DMS79 treated with DMSO at 0.1 percent for 48 hours (cell line): ENCODE measurements around the gene TRUB2.
A peak's percentile ranks its signal among the peaks of the same experiment; 100 is the strongest.
"Not testable (repeated sequence)": the region's sequence is repeated elsewhere in the genome, so short reads cannot be mapped to it uniquely, and the experiment has no call there.

Experiments used
- DNase-seq: peaks from one replicate; lab custom pipeline; 2025; lab: John Stamatoyannopoulos, UW

TRUB2 gene

DNA sequence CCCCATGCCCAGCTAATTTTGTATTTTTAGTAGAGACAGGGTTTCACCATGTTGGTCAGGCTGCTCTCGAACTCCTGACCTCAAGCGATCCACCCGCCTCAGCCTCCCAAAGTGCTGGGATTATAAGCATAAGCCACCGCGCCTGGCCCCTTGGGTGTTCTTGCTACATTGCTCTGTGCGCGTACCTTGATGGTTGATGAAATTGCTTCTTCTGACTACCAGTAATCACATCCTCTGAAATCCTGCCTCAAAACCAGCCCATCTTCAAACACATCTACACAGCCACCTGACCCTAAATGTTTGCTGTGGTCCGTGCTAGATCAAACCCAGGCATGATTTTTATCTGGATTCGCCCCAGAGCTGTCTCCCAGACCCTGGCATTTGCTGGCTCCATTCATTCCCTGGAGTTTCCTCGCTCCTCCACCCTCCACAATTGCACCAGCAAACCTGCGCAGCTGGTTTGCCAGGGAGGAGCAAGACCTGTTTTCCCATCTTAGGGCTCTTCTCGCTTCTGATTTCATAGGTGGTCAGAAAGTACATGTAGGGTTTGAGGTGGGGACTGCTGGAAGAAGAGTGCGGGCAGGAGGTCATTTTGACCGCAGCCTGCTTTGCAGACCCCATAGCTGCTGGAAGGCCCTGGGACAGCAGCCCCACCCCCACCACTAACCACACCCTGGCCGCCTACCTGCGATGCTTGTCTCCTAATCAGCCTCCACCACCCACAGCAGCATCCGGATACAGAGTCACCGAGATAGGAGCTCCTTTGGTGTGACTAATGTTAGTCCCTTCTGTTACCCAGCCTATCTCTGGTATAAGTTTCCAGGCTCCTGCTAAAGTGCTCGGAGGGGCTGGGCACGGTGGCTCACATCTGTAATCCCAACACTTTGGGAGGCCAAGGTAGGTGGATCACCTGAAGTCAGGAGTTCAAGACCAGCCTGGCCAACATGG lies 23.4 kb downstream of the TRUB2 start:
- DNase-seq: no peak

DNA sequence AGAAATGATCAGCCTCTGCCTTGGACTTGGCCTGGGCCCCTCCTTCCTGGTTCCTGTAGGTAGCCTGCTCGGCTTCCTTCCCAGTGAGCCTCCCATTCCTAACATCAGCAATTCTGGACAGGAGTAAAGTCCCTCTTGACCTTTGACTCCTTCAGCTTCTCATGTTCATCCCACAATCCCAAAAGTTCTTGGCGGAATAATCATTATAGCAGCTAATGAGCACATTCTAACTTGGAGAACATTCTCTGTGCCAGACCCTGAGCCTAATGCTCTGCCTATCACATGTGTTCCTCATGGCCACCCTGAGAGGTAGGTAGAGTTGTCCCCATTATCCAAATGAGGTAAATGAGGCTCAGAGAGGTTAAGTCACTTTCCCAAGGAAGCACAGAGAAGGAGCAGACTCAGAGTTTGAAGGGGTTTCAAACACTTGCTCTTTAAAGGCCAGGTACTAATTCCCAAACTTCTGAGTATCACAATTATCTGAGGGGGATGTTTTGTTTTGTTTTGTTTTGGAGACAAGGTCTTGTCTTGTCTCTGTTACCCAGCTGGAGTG lies 24.9 kb downstream of the TRUB2 start:
- no peak for DNase-seq

DNA sequence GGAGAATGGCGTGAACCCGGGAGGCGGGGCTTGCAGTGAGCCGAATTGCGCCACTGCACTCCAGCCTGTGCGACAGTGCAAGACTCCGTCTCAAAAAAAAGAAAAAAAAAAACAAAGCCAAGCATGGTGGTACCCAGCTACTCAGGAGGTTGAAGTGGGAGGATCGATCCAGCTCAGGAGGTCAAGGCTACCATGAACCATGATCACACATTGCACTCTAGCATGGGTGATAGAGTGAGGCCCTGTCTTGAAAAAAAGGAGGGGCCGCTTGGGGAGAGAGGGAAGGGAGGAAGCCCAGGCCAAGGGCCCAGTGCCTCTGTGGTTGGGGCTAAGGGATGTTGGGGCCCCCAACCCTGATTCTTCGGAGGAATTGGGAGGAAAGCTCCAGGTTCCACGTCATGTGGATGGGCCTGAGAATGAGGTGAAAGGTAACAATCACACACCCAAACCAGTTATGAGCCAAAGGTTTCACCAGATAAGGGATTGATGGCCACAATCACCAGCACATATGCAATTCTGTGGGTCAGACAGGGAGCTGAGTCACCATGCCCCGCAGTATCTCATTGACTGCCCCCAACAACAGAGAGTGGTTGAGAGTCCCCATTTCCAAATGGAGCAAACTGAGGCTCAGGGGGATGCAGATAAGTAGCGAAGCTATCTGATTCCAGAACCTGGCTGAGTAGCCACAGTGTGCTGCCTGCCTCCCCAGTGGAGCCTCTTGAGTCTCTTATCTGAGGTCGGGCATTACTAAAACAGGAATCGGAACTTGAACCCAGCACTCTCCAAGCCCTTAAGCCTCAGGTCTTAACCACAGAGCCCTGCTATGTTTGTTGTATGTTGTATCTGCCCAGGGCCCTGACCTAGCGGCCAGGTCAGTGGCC lies 25.7 kb downstream of the TRUB2 start:
- DNase-seq: no peak

DNA sequence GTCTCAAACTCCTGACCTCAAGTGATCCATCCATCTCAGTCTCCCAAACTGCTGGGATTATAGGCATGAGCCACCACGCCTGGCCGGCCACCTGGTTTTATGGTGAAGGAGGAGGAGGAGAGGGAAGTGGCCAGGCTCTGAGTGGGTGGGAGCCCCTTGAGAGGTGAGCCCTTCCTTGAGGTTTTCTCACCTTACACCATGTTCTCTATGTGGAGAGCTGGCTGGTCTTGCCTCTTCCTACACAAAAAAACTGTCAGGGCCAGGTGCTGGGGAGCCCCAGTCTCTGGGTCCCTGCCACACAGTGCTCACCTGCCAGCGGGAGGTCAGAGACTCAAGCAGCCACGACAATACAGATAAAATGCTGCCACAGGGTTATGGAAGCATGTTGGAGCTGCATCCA lies 28.1 kb downstream of the TRUB2 start:
- no peak for DNase-seq

DNA sequence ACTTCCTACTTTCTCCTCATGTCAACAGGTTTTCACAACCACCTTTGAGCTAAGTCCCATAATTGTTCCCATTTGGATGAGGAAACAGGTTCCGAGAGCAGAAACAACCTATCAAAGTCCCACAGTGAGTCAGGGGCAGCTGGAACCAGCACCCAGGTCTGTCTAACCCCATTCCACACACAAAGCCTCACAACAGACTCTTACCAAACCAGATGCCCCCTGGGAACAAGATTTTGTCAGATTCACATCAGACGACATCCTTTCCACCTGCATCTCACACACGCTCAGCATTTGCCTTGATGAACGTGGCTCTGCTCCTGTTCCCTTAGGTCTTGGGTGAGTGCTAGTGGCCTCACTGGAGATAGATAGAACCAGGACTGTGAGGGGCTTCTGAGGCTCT lies 29.2 kb downstream of the TRUB2 start:
- DNase-seq: no peak

DNA sequence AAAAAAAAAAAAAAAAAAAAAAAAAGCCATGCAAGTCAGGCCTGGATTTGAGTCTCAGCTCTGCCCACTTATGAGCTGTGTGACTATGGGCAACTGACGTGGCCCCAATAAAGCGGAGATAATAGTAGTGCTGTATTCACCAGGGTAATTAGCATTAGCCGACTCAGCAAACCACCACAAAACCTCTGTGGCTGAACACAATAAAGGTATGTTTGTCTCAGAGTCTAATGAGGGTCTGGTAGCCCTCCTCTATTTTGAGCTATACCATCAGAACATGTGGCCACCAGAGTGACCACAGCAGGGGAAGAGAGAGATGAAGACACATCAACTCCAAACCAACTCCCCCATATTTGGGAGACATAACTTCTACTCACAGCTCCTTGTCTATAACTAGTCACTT lies 30.2 kb downstream of the TRUB2 start:
- no peak for DNase-seq

DNA sequence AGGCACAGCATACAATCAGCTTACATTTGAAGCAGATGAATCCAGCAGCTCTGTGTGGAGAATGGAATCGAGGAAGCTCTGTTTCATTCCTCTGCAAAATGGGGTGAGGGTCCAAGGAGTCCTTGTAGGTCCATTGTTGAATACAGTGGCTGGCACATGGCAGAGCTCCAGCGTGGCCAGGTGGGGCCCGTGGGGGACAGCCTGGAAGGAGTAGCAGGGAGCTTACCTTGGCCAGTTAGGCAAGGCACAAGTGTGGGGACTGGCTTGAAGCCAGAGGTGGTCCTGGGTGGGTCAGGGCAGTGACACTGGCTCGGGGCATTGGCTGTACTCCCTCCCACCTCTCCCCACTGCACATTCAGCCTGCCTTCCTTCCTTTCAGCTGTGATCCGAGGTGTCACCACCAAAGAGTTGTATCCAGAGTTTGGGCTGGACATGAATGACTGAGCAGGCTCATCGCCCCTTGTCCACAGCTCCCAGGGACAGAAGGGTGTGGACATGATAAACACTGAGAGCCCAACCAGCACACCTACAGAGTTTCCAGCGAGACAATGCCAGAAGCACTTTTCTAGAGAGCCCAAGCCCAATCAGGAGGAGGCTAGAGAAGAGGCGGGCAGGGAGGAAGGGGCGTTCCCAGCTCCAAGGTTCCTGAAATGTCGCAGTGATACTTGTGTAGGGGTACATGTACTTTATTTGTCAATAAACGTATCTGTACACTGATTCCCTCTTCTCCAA lies 33.8 kb downstream of the TRUB2 start:
- no peak for DNase-seq

DNA sequence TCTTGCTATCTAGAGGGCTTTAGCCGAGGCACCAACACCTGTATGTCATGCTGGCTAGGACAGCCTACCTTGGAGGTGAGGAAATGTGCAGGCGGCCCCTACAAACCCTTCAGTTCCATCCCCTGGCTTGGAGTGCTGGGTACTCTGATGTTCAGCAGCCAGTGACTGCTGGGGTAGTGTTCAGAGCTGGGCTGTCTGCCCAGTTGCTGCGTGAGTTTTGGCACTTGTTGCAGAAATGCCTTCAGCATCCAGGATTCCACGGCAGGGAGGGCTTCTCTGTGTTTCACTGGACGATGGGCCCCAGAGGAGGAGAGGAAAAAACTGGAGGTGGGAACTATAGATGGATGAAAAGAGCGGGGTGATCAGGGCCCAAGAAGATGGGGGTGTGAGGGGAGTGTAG lies 35.8 kb downstream of the TRUB2 start:
- DNase-seq: peak; percentile 7

DNA sequence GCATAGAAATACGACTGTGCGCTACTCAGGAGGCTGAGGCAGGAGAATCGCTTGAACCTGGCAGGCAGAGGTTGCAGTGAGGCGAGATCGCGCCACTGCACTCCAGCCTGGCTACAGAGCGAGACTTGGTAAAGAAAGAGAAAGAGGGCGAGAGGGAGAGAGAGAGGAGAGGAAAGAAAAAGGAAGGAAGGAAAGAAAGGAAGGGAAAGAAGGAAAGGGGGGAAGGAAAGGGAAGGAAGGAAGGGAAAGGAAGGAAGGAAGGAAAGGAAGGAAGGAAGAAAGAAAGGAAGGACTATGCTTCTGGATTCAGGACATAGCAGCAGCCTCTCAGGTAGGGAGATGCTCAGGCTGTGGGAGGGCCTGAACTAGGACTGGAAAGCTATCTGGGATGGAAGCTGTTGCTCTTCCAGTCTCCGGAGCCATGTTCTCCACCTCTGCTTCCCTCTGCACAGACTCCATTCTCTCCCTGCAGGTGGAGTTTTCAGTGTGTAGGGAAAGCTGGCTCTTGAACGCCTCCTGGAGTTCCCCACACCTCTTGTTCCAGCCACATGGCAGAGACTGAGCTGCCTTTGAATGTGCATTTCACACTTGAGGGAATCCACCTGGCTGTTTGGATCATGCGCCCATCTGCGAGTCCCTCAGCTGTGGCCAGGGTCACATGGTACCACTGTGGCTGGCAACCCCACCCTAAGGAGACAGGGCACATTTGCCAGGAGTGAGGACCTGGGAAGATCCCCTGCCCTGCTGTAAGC lies 37.0 kb downstream of the TRUB2 start:
- DNase-seq: peak; percentile 13

DNA sequence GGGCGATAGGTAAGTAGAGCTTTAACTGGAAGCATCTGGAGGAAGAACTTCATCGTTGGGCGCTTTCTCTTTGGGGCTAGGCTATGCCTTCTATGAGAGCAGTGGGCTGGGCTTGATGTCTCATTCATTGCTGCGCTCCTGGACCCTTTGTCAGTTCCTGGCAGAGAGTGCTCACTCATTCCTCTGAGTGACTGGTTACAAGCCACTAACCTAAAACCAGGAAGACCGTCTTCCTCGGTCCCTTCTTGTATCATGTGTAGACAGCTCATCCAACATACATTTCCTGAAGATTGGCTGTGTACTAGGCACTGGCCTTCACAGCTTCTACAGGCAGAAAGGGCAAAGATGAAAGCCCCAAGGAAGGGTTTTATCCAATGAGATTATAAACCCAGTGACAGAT lies 39.7 kb downstream of the TRUB2 start:
- DNase-seq: no peak

DNA sequence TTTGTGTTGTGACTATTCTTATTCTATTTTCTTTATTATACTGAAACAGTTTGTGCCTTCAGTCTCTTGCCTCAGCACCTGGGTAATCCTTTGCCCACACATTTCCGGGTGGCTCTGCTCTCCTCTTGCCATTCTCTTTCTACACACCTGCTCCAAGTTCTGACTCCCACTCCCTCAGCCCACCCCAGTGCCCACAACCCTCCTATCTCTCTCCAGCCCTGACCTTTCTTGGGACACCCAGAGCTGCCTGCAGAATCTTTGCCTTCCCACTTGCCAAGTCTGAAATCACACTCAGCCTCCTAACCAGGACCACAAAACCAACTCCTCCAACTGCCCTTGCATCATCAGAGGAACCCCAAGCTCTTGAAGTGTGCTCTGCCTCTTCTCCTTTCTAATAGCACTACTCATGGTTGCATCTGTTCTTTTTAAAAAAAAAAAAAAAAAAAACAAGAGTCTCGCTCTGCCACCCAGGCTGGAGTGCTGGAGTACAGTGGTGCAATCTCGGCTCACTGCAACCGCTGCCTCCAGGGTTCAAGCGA lies 42.1 kb downstream of the TRUB2 start:
- no peak for DNase-seq

DNA sequence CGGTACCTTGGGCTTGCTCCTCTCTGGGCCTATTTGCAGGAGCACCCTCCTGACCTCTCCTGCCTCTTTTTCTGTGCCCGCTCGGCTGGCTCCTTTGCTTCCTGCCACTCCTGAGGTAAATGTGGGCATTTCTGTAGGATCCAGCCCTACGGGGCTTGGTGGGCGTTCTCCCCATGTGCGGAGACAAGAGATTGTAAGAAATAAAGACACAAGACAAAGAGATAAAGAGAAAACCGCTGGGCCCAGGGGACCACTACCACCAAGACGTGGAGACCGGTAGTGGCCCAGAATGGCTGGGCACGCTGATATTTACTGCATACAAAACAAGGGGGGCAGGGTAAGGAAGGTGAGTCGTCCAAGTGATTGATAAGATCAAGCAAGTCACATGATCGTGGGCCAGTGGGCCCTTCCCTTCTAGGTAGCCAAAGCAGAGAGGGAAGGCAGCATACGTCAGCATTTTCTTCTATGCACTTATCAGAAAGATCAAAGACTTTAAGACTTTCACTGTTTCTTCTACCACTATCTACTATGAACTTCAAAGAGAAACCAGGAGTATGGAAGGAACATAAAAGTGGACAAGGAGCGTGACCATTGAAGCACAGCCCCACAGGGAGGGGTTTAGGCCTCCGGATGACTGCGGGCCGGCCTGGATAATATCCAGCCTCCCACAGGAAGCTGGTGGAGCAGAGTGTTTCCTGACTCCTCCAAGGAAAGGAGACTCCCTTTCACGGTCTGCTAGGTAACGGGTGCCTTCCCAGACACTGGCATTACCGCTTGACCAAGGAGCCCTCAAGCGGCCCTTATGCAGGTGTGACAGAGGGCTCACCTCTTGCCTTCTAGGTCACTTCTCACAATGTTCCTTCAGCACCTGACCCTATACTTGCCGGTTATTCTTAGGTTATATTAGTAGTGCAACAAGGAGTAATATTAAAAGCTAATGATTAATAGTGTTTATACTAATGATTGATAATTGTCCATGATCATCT lies 42.9 kb downstream of the TRUB2 start:
- not testable (repeated sequence) for DNase-seq

DNA sequence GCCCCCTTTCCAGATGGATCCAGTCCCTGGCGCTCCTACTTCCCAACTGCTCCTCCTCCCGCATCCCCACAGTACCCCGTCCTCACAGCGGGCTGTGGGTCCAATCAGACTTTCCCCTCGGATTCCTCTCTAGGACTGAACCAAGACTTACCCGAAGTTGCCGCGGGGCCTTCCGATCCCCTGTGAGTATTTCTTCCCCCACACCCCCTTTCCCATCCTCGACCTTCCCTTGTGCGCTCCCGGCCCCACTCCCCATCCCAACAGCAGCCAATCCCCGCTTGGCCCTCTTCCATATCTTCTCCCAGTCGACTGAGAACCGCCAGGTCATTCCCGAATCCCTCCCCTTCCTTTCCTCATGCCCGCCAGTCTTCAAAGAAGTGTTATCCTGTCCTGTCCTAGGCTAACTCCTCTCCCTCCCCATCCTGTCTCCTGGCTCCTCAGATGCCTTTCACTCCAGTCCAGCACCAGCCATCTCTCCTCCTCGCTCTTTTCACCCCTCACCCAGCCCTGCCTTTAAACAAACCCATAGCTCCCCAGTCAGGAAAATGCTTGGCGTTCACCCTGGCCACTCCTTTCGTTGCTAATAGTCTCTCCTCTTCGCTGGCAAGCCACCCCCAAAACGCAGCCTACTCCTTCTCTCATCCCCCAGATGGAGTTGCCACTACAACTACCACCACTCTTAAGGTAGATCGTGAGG lies 45.5 kb downstream of the TRUB2 start:
- peak; percentile 44 for DNase-seq

DNA sequence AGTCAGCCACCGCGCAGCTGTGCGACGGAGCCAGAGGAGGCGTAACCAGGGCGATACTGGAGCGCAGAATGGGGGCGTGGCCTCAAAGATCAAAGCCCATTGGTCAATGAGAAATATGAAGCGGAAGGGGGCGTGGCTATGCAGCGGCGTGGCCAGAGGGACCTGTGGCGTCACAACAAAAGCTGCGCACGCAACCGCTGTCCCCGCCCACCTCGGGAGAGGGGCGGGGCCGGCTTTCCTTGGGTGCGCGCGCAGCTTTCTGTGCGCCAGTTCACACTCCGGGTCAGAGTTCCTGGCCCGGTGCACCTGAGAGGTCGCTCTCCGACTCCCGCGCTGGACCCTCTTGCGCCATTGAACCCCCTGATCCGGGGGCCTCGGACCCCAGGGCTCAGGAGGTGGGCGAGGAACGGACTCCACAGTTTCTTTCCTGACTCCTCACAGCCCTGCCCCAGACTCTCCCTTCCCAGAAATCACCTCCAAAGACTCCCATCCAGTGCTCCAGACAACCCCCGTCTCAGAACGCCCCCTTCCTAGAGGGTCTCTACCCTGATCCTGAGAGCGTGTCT lies 46.2 kb downstream of the TRUB2 start, which contains the start of gene SWI5:
Gene SWI5, plus strand, starts transcription at position 269 of the 566 bp plus-strand sequence.
- DNase-seq: peak; percentile 99

DNA sequence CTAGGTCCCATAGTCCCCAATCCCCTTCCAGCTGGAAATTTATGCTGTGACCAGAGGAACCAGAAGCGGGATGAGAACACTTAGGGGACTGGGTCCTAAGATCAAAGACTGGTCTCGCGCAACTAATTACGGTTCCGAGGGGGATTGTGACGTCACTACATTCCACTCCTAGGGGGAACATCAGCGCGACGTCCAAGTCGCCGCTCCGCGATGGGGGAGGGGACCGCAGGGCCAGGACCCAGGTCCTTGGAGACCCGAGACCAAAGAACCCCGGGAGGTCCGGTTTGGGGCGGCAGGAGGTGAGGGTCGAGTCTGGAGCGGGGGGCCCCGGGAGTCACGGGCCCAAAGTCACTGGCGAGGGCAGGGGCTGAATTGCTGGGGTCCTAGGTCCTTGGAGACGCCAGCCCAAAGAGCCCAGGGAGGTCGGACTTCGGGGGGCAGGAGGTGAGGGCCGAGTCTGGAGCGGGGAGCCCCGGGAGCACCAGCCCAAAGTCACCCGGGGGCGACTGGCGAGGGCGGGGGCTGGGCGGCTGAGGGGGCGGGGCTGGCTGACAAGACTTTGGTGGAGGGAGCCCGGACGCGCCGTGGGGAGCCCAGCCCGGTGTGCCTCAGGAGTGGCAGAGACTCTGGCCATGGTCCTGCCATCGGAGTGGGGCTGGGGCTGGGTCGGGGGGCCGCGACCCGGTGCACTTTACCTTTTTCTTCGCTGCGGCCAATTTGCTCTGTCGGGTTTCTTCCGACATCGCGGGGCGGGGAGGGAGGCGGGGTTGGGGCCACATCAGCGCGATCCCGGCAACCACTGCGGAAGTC lies 46.8 kb downstream of the TRUB2 start, which contains the start of gene GOLGA2:
Gene GOLGA2, minus strand, starts transcription at position 810 of the 810 bp plus-strand sequence. Its CDS starts 31 bp downstream, at position 779.
- no peak for DNase-seq

DNA sequence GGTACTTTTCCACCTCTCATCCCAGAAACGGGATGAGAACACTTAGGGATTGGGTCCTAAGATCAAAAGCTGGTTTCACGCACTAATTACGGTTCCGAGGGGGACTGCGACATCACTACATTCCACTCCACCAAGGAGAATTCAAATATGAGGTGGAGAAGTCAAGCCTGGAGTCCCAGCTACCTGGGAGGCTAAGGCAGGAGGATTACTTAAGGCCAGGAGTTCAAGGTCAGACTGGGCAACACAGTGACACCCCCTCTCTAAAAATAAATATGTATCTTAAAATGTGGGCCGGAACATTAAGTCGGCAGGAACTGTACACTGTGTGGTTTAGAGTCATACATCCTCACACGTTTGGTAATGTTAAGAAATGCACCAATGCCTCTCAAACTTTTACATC lies 48.0 kb downstream of the TRUB2 start:
- DNase-seq: no peak

DNA sequence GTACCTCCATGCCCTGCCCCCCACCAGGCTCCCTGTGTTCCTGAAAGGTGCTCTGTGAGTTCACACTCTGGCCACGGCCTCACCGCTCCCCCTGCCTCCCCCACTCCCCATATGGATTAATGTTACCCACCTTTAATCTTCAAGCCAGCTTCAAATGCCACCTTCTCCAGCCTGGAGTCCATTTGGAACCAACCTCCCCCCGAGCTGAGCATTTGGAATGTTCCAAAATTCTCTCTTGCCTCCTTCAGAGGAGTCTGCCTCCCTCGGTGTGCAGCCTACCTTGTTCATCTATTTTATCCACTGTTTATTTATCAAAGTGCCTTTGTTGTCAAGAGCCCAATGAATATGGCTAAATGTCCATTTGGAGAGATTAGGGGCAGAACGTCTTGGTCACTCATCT lies 50.7 kb downstream of the TRUB2 start:
- DNase-seq: no peak

DNA sequence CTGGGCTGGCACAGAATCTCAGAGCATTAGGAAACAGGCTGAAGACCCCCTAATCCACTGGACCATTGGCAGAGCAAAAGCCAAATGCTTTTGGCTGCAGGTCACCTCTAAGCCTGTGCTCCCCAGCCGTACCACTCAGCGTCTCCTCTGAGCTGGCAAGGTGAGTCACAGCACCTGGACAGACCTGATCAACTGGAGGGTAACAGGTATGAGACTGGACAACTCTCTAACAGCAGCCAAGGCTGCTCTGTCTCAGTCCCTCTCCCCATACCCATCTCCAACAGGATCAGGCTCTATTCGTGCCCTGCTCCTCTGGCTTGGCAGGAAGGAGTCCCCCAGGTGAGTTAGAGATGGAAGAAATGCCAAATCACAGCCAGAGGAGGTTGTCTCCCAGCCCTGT lies 51.1 kb downstream of the TRUB2 start:
- no peak for DNase-seq
